CD4-positive, alpha-beta T cell treated with Interferon gamma for 1 hour (primary cell): Measurements from ENCODE around the gene PCDHAC1.
"Not testable (repeated sequence)": the region's sequence is repeated elsewhere in the genome, so short reads cannot be mapped to it uniquely, and the experiment has no call there.

Experiments
- DNase-seq: peaks from one replicate; pipeline ENCODE4 v3.0.0-alpha.2; 2020

Gene PCDHAC1

GRCh38 chr5:140925806-140926442, at the start of gene PCDHAC1:
Gene PCDHAC1, plus strand, starts transcription at chr5:140926299. Its CDS starts 594 bp downstream, at chr5:140926893.
- DNase-seq: no peak

GRCh38 chr5:140876541-140877261, 49.4 kb upstream of the PCDHAC1 start:
- DNase-seq: not testable (repeated sequence)

- no peak for DNase-seq
These were observed 48.9 kb upstream of the PCDHAC1 start for GRCh38 chr5:140877262-140877581.

- DNase-seq: no peak
These were observed 44.1 kb upstream of the PCDHAC1 start, which contains the start of gene PCDHA13 for GRCh38 chr5:140881889-140882590. Gene PCDHA13, plus strand, starts transcription at chr5:140882124. Its CDS starts 145 bp downstream, at chr5:140882269.

GRCh38 chr5:140882591-140882899, 43.6 kb upstream of the PCDHAC1 start:
- DNase-seq: no peak

GRCh38 chr5:140883373-140883772, 42.7 kb upstream of the PCDHAC1 start:
- DNase-seq: no peak

GRCh38 chr5:140883927-140884697, 42.0 kb upstream of the PCDHAC1 start:
- no peak for DNase-seq

GRCh38 chr5:140916325-140916724, 9.8 kb upstream of the PCDHAC1 start:
- DNase-seq: no peak

- no peak for DNase-seq
These were observed 2.5 kb upstream of the PCDHAC1 start for GRCh38 chr5:140923601-140924000.

- no peak for DNase-seq
These were observed 536 bp downstream of the PCDHAC1 start for GRCh38 chr5:140926443-140927227.

GRCh38 chr5:140927228-140927573, 1.1 kb downstream of the PCDHAC1 start:
- no peak for DNase-seq

- no peak for DNase-seq
These were observed 9.0 kb downstream of the PCDHAC1 start for GRCh38 chr5:140934964-140935606.

GRCh38 chr5:140946578-140946977, 20.5 kb downstream of the PCDHAC1 start:
- no peak for DNase-seq

- no peak for DNase-seq
These were observed 25.5 kb downstream of the PCDHAC1 start for GRCh38 chr5:140951636-140952035.

- DNase-seq: no peak
These were observed 27.1 kb downstream of the PCDHAC1 start for GRCh38 chr5:140953234-140953633.

- DNase-seq: no peak
These were observed 36.1 kb downstream of the PCDHAC1 start for GRCh38 chr5:140962190-140962589.

GRCh38 chr5:140964356-140964755, 38.3 kb downstream of the PCDHAC1 start:
- DNase-seq: no peak

GRCh38 chr5:140965905-140966292, 39.8 kb downstream of the PCDHAC1 start:
- DNase-seq: no peak

GRCh38 chr5:140966293-140967225, 40.5 kb downstream of the PCDHAC1 start, which contains the start of gene PCDHAC2:
Gene PCDHAC2, plus strand, starts transcription at chr5:140966476. Its CDS starts 291 bp downstream, at chr5:140966767.
- DNase-seq: no peak

GRCh38 chr5:140967226-140967893, 41.3 kb downstream of the PCDHAC1 start:
- DNase-seq: no peak
